Endodermal cell (in vitro differentiated cells): Measurements from ENCODE around the gene RPL13. TPM values are rescaled to one million over a fixed set of nuclear protein-coding genes. Genes with fewer than 3 reads are reported as not detected.

Experiments
- DNase-seq: peaks from one replicate; pipeline ENCODE4 v3.0.0-alpha.2; 2017
- H3K27ac ChIP-seq: 2 replicates; pipeline ENCODE4 v1.5.1; 2013; ENCODE audit warnings: mild to moderate bottlenecking, low read depth, low read length, moderate library complexity
- H3K27me3 ChIP-seq: 2 replicates; pipeline ENCODE4 v1.6.1; 2013; ENCODE audit warnings: mild to moderate bottlenecking, low read length, moderate library complexity; ENCODE audit not compliant: insufficient read depth, control insufficient read depth, poor library complexity, severe bottlenecking
- H3K36me3 ChIP-seq: 2 replicates; pipeline ENCODE4 v1.7.0; 2013; ENCODE audit warnings: mild to moderate bottlenecking, low read length, moderate library complexity; ENCODE audit not compliant: control insufficient read depth, insufficient read depth
- H3K4me1 ChIP-seq: one replicate; pipeline ENCODE4 v1.7.0; 2013; ENCODE audit warnings: low read length; ENCODE audit not compliant: control insufficient read depth, insufficient read depth
- H3K4me3 ChIP-seq: 2 replicates; pipeline ENCODE4 v1.5.1; 2013; ENCODE audit warnings: mild to moderate bottlenecking, low read length, moderate library complexity
- H3K9ac ChIP-seq: 2 replicates; pipeline ENCODE4 v1.6.1; 2013; ENCODE audit warnings: mild to moderate bottlenecking, low read length, moderate library complexity; ENCODE audit not compliant: poor library complexity, severe bottlenecking; ENCODE audit errors: extremely low read depth
- H3K9me3 ChIP-seq: 2 replicates; pipeline ENCODE4 v1.6.1; 2013; ENCODE audit warnings: mild to moderate bottlenecking, low read length, moderate library complexity; ENCODE audit not compliant: control insufficient read depth
- H3K27ac Mint-ChIP-seq: 2 replicates; pipeline ENCODE4 v1.8.0; 2020; ENCODE audit warnings: mixed read lengths
- H3K27me3 Mint-ChIP-seq: 2 replicates; pipeline ENCODE4 v1.8.0; 2021; ENCODE audit warnings: mild to moderate bottlenecking, mixed read lengths; ENCODE audit not compliant: insufficient read depth
- H3K36me3 Mint-ChIP-seq: 2 replicates; pipeline ENCODE4 v1.8.0; 2020; ENCODE audit warnings: low read depth, mixed read lengths
- H3K4me1 Mint-ChIP-seq: 2 replicates; pipeline ENCODE4 v1.8.0; 2020; ENCODE audit warnings: mixed read lengths
- H3K4me3 Mint-ChIP-seq: 2 replicates; pipeline ENCODE4 v1.8.0; 2020; ENCODE audit warnings: mild to moderate bottlenecking, moderate library complexity, mixed read lengths
- H3K9me3 Mint-ChIP-seq: 2 replicates; pipeline ENCODE4 v1.8.0; 2020; ENCODE audit warnings: mild to moderate bottlenecking, mixed read lengths
- CTCF ChIP-seq: fragments of 200-600 bp; sonication (generic); conservative IDR thresholded peaks from 2 replicates; pipeline ENCODE4 v1.5.0; 2021; ENCODE audit warnings: antibody characterized with exemption, mild to moderate bottlenecking
- WGBS, 2 experiments: methylation state at CpG; one replicate each; pipeline versions ENCODE4 v1.1.5 to v1.1.7; 2013; ENCODE audit warnings: missing lambda C conversion rate in 2 of 2, mixed read lengths in 1 of 2; ENCODE audit not compliant: insufficient coverage in 1 of 2, insufficient read length in 1 of 2; 5-methylcytosine and 5-hydroxymethylcytosine counted together
- long read RNA-seq, 4 experiments: library from polyadenylated mRNA in 2 of 4; library from RNA in 1 of 4; library from capped mRNA in 1 of 4; stranded (forward) in 3 of 4; unstranded in 1 of 4; transcript quantifications; one replicate each; pipeline ENCODE4 v2.0.0, GENCODE V29; 2020 to 2021; ENCODE audit warnings: inconsistent platforms in 1 of 4
- polyA plus RNA-seq, 2 experiments: library from polyadenylated mRNA; stranded (reverse); fragments of 50-300 nt; gene quantifications; one replicate each; pipeline ENCODE4 v1.2.3, GENCODE V29; 2013
- total RNA-seq, 2 donors: library from RNA; stranded (reverse); fragmentation: NEBNext Ultra II Directional in 1 of 2; extraction: Animal tissue kit (Norgen Biotek cat#: 25700) in 1 of 2; gene quantifications; 2 replicates in 1 of 2; 3 replicates in 1 of 2; pipeline ENCODE4 v1.2.1, GENCODE V29; 2021

Gene RPL13
- 1,000 to 10,000 TPM; 1,911 to 2,019 TPM for total RNA-seq
- polyA plus RNA-seq (2013, experiment 1 of 2) = 2,841 TPM
- polyA plus RNA-seq (2013, experiment 2 of 2) = 2,695 TPM
- long read RNA-seq, experiment 1, full-length matches to known transcripts = 1,221 of 1,306 reads
- long read RNA-seq, experiment 1, partial matches to known transcripts = 65 of 1,306 reads
- long read RNA-seq, experiment 1, other reads (novel, unspliced or antisense) = 20 of 1,306 reads
- long read RNA-seq, experiment 2, full-length matches to known transcripts = 839 of 860 reads
- long read RNA-seq, experiment 2, partial matches to known transcripts = 4 of 860 reads
- long read RNA-seq, experiment 2, other reads (novel, unspliced or antisense) = 17 of 860 reads
- long read RNA-seq, experiment 3, full-length matches to known transcripts = 1,339 of 1,404 reads
- long read RNA-seq, experiment 3, partial matches to known transcripts = 34 of 1,404 reads
- long read RNA-seq, experiment 3, other reads (novel, unspliced or antisense) = 31 of 1,404 reads
- long read RNA-seq, experiment 4, full-length matches to known transcripts = 350 of 362 reads
- long read RNA-seq, experiment 4, partial matches to known transcripts = 3 of 362 reads
- long read RNA-seq, experiment 4, other reads (novel, unspliced or antisense) = 9 of 362 reads

- no peak for TF ChIP-seq CTCF
- H3K36me3 Mint-ChIP-seq = peaks cover 58% of the 10 kb centered on the region
These were observed at the start of gene RPL13 for GRCh38 chr16:89560378-89561141. Gene RPL13, plus strand, starts transcription at chr16:89560682. Its CDS starts 278 bp downstream, at chr16:89560960.

GRCh38 chr16:89511374-89511773, 49.1 kb upstream of the RPL13 start:
- no peak overlapping the region for H3K9ac ChIP-seq
- no peaks in the 10 kb centered on the region for H3K9me3 Mint-ChIP-seq
- no peaks in the 10 kb centered on the region for H3K9me3 ChIP-seq
- no peak overlapping the region for H3K4me3 Mint-ChIP-seq
- peaks cover 4% of the 10 kb centered on the region for H3K4me1 Mint-ChIP-seq
- peaks cover 47% of the 10 kb centered on the region for H3K36me3 ChIP-seq
- H3K36me3 Mint-ChIP-seq = peaks cover 39% of the 10 kb centered on the region
- H3K4me3 ChIP-seq = no peak overlapping the region
- no peaks in the 10 kb centered on the region for H3K4me1 ChIP-seq
- no peak overlapping the region for H3K27ac ChIP-seq
- 92 to 100% methylated on average over 6 to 8 of the region's 8 CpGs for WGBS, 2 experiments
- H3K27ac Mint-ChIP-seq = no peak overlapping the region
- no peak for DNase-seq
- no peak for TF ChIP-seq CTCF
- no peaks in the 10 kb centered on the region for H3K27me3 ChIP-seq
- no peaks in the 10 kb centered on the region for H3K27me3 Mint-ChIP-seq

More at GRCh38 chr16:89560378-89561141, at the start of gene RPL13:
- Mint-ChIP-seq H3K4me3 (peak within 1 kb of the TSS; percentile 94), H3K27ac (peak within 1 kb of the TSS; percentile 99), H3K27me3 (no peaks in the 10 kb centered on the region), H3K4me1 (peaks cover 42% of the 10 kb centered on the region), H3K9me3 (no peaks in the 10 kb centered on the region)
- peak; percentile 97 for DNase-seq
- Histone ChIP-seq H3K9me3 (no peaks in the 10 kb centered on the region), H3K4me3 (peak within 1 kb of the TSS; percentile 87), H3K27me3 (no peaks in the 10 kb centered on the region), H3K27ac (peak within 1 kb of the TSS; percentile 97), H3K9ac (peak within 1 kb of the TSS; percentile 99), H3K36me3 (peaks cover 64% of the 10 kb centered on the region), H3K4me1 (peaks cover 8% of the 10 kb centered on the region)
- 0% methylated on average over 27 to 87 of the region's 87 CpGs for WGBS, 2 experiments

- H3K27me3 Mint-ChIP-seq = no peaks in the 10 kb centered on the region
- H3K36me3 Mint-ChIP-seq = peaks cover 48% of the 10 kb centered on the region
- H3K9me3 Mint-ChIP-seq = no peaks in the 10 kb centered on the region
- H3K27me3 ChIP-seq = no peaks in the 10 kb centered on the region
- no peak overlapping the region for H3K4me3 ChIP-seq
- H3K36me3 ChIP-seq = peaks cover 56% of the 10 kb centered on the region
- no peak overlapping the region for H3K4me3 Mint-ChIP-seq
- H3K4me1 Mint-ChIP-seq = no peaks in the 10 kb centered on the region
- H3K4me1 ChIP-seq = no peaks in the 10 kb centered on the region
- H3K27ac Mint-ChIP-seq = no peak overlapping the region
- WGBS, 2 experiments = 93 to 96% methylated on average over 7 to 8 of the region's 9 CpGs
- no peak for DNase-seq
- H3K9me3 ChIP-seq = no peaks in the 10 kb centered on the region
- TF ChIP-seq CTCF = no peak
- no peak overlapping the region for H3K27ac ChIP-seq
- H3K9ac ChIP-seq = no peak overlapping the region
These were observed 48.0 kb upstream of the RPL13 start for GRCh38 chr16:89512453-89512852.
